Measurements from ENCODE around the gene MSRB1.
A peak's percentile ranks its signal among the peaks of the same experiment; 100 is the strongest.

- TF ChIP-seq, protein P1, sequence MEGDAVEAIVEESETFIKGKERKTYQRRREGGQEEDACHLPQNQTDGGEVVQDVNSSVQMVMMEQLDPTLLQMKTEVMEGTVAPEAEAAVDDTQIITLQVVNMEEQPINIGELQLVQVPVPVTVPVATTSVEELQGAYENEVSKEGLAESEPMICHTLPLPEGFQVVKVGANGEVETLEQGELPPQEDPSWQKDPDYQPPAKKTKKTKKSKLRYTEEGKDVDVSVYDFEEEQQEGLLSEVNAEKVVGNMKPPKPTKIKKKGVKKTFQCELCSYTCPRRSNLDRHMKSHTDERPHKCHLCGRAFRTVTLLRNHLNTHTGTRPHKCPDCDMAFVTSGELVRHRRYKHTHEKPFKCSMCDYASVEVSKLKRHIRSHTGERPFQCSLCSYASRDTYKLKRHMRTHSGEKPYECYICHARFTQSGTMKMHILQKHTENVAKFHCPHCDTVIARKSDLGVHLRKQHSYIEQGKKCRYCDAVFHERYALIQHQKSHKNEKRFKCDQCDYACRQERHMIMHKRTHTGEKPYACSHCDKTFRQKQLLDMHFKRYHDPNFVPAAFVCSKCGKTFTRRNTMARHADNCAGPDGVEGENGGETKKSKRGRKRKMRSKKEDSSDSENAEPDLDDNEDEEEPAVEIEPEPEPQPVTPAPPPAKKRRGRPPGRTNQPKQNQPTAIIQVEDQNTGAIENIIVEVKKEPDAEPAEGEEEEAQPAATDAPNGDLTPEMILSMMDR (IDR thresholded peaks at IDR 0.05; ENCODE audit: insufficient read depth, low read depth, low read length): no peak
- peak; percentile 99 for TF ChIP-seq EZH2 (IDR thresholded peaks at IDR 0.05; ENCODE audit: insufficient read depth, low read length)
These were observed 47.5 kb upstream of the MSRB1 start for GRCh38 chr16:1990351-1991134.

All from astrocyte (in vitro differentiated cells and primary cell).